NCI-H226 (cell line): ENCODE results near the gene DEFB114.
A peak's percentile ranks its signal among the peaks of the same experiment; 100 is the strongest.
"Not testable (repeated sequence)": the region's sequence is repeated elsewhere in the genome, so short reads cannot be mapped to it uniquely, and the experiment has no call there.

Experiments
- DNase-seq: peaks from one replicate; pipeline ENCODE4 v3.0.0-alpha.2; 2015

The DEFB114 gene, protein sequence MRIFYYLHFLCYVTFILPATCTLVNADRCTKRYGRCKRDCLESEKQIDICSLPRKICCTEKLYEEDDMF

GRCh38 chr6:49964064-49964463 lies at the start of gene DEFB114:
DEFB114 (minus strand) TSS chr6:49964164; CDS start chr6:49964105, 59 bp downstream.
- DNase-seq, result no peak

GRCh38 chr6:50007819-50008218 lies 43.9 kb upstream of the DEFB114 start:
- DNase-seq, result peak; percentile 86

DNA sequence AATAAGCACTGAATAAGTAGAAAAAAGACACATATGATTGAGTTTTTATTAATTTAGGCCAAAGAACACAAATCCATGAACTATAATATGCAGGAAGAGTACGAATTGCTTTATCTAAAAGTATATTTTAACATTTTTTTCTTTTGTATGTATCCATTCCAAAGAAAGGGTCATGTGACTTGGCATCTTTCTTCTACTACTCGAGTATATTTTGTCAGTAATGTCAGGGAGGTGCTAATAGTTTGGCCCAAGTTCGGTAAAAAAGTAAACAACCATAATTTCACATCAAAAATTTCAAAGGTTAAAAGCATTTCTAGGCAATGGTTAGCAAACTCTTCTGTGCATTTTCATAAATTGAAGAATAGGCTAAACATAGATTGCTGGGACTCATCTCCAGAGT lies 39.2 kb upstream of the DEFB114 start:
- DNase-seq, result no peak

- DNase-seq, result no peak
These were observed 31.3 kb upstream of the DEFB114 start for GRCh38 chr6:49995278-49995677.

DNA sequence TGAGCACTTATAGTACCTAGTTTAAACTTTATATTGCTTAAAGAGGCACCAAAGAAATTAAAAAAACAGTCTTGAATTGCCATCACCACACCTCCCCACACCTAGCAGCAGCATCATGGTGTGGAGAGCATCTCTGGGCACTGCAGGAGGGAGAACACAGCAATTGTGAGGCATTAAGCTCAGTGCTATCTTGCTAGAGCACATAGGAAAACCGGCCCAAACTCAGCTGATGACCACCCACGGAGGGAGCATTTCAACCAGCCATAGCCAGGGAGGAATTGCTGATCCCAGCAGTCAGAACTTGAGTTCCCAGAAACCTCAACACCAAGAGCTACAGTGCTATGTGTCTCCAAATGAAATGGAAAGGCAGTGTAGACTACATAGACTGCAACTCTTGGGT lies 24.9 kb upstream of the DEFB114 start:
- DNase-seq, result no peak

GRCh38 chr6:49987749-49988148 lies 23.8 kb upstream of the DEFB114 start:
- no peak for DNase-seq

DNA sequence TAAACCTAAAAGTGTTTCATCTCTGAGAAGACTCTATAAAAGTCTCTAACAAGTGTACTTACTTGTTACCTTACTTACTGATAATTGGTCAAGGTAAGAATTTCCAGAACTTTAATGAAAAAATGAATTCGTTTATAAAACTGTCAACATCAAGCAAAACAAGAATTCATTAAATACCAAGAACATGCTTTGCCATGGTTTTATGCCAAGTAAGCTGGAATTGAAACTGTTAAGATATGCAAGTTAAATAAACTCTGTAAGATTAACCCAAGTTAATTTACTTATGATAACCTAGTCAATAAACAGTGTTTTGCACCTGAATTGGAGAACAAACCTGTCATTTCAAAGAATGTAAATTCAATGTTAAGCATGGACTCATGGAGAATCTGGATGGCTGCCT lies 22.6 kb upstream of the DEFB114 start:
- no peak for DNase-seq

DNA sequence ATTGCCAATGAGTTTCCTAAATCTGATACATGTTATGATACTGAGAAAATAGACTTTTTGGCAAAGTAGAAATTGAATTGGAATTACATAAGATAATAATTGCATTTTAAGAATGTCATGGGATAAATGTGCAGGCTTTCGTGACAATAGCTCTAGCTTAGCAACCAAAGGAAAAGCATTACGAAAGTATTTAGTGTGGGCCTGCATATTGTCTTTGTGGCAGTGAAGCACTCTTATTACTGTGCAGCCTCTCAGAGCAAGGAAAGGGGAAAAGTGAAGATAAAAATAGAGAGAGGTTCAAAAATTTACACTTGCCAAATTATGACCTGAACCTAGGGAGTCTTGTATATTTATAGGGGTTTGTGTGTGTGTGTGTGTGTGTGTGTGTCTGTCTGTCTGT lies 18.1 kb upstream of the DEFB114 start:
- no peak for DNase-seq

DNA sequence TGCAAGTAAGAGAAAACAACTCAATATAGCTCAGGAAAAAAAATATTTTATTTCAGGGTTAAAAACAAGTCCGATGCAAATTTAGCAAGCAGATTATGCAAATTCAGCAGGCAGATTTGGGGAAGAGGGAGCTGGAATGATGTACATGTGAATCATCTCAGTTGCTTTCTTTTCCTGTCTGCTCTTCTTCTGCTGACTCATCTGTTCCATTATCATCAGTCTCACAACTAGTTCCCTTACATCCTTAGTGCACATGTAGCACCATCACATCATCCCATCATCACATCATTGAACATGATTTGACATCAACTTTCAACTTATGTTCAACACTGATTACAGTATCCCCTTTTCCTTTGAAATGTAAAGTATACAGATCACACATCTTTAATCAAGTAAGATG lies 16.9 kb upstream of the DEFB114 start:
- DNase-seq, result peak; percentile 4

GRCh38 chr6:49979584-49979983 lies 15.6 kb upstream of the DEFB114 start:
- no peak for DNase-seq

DNA sequence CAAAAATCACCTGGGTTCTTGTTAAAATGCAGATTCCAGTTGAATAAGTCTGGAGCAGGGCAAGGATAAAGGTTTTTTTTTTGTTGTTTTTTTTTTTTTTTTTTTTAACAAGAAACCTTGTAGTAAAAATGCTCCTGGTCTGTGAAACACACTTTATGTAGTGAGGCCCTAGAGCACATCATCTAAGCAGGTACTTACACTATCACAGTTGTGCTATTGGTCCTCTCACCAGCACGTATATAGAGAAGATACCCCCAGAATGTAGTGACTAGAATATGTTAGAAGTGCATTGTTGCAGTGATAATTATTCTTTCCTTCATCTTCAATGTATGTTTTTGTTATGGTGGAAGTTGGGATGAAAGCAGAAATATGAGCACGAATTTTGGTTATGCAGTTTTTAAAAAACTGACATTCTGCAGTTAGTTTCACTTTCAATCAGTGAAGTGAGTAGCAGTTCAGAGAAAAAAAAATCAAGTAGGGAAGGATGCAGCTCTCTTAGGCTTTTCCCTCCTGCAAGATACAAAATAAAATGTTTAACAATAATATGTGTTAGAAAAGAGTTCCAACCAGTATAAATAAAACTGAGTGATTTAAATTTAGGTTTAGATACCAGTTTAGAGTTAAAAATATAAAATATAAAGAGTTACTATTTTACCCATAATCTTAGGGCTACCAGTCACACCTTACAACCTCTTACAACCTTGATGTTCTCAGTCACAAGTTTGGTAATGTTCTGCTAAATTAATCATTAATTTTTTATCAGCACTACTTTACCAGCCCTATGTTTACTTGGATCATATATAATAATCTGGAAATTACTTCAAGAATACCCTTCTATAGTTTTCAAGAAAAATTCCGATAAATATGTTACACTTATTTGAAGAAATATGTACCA lies 14.6 kb upstream of the DEFB114 start:
- no peak for DNase-seq

DNA sequence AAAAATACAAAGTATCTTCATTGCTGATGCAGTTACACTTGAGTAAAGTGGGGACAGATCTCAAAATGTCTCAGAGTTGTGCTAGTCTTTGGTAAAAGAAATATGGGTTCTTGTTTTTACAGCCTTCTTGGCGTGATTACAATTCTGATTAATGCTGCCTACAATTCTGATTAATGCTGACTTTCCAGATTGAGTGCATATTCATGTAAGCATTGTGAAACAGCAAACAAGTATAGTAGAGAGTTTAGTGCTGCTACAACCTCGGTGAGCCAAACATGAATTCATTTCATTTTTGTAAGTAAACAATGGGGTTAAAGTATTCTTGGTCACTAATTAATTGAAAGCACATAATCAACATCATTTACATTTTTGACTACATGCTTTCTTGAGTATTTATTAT lies 5.6 kb upstream of the DEFB114 start, which contains the start of gene DEFB113:
Gene DEFB113 (minus strand): TSS at position 21 of the 400 bp plus-strand sequence. CDS start 0 bp downstream, at position 21.
- no peak for DNase-seq

DNA sequence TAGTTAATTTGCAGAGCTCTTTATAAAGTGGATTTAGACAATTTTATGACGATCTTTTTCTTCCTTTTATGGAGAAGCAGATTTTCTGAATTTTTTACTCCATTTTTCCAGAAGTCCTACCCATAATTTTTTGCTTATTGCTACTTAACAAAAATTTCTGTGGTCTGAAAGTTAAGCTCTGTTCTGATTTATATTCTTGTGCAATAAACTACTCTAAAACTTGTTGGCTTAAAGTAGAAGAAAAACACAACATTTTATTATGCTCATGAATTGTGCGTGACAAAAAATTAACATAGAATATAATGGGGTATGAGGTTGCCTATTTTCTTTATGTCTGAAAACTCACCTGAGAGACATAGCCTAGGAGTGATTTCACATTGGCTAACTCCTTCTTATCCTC lies 2.9 kb upstream of the DEFB114 start:
- no peak for DNase-seq

DNA sequence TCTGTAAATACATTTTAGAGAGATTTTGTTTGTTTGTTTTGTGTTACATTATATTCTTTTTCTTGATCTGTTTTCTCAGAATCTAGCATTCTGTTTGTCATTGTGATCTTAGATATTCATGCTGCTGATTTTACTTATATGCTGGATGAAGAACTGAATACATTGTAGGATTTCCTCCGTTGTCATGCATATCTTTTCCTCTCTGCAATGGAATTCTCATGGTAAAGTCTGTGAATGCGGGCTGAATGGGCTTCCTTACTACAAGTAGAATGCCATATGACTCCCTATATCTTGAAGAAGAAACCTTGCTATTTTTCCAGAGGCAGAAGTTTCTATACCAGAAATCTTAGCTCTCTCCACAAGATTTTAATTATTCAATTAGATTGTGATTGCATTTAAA lies 2.4 kb upstream of the DEFB114 start:
- DNase-seq, result no peak

DNA sequence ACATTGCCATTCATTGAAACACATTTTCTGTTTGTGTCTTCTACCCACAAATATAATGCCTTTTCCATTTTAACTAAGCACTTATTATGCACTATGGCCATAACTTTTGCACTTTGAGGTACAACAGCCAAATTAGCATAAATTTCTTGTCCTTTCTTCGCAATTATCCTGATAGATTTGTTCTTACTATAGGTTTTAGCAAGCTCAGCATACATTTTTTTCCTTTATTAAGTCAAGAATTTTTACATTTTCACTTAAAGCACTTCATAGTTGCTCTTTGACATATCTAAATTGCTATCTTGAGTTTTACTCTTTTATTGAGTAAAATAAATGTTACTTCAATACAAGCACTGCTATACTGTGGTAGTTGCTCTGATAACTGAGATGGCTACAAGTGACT lies 5.8 kb downstream of the DEFB114 start:
- no peak for DNase-seq

GRCh38 chr6:49955847-49956246 lies 8.1 kb downstream of the DEFB114 start:
- no peak for DNase-seq

GRCh38 chr6:49951926-49952325 lies 12.0 kb downstream of the DEFB114 start:
- DNase-seq, result no peak

GRCh38 chr6:49950415-49950751 lies 13.6 kb downstream of the DEFB114 start:
- no peak for DNase-seq

DNA sequence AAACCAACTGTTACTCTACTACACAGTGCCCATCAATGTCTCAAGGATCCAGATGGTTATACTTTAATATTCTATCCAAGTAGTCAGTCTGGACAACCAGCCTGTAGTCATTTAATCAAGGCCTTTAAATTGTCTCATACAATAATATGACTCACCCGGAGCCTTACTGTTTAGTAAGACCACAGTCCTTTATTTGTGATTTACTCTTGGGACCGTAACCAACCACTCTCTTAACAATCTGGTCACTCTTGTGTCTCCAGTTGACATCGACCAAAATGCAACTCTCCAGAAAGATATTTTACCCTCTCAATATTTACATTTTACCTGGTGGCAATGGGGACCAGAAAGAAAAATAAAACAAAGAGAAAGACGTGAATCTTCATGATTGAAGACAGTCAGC lies 14.9 kb downstream of the DEFB114 start:
- DNase-seq, result no peak

- DNase-seq, result no peak
These were observed 17.1 kb downstream of the DEFB114 start for GRCh38 chr6:49946835-49947234.

DNA sequence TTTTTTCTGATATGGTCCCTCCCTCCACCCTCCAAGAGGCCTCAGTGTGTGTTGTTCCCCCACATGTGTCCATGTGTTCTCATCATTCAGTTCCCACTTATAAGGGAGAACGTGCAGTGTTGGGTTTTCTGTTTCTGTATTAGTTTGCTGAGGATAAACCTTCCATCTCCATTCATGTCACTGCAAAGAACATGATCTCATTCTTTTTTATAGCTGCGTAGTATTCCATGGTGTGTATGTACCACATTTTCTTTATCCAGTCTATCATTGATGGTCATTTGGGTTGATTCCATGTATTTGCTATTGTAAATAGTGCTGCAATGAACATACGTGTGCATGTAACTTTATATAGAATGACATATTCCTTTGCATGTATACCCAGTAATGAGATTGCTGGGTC lies 19.9 kb downstream of the DEFB114 start:
- not testable (repeated sequence) for DNase-seq

GRCh38 chr6:49939993-49940498 lies 23.9 kb downstream of the DEFB114 start:
- peak; percentile 4 for DNase-seq

GRCh38 chr6:49937811-49938210 lies 26.2 kb downstream of the DEFB114 start:
- DNase-seq, result no peak

DNA sequence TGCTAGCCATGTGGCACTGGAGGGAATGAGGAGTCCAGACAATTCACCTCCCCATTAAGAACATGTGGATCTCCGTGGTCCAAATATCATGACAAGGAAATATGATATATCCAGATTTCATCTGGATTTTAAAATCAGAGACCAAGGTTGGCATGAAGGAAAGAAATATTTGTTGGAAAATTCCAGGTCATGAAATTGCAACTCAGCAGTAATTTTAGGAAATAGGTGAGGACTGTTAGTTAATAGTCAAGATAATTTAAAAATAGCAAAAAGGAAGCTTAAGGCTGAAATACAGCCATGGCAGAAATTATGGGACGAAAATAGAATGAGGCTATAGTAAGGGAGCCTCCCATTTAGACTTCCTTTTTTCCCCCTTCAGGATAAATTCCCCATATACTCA lies 26.9 kb downstream of the DEFB114 start:
- DNase-seq, result no peak

- DNase-seq, result no peak
These were observed 28.6 kb downstream of the DEFB114 start for GRCh38 chr6:49935387-49935786.
